ENCODE data around the gene XG.

XG gene

GRCh38 chrX:2823795-2824386 is 72.1 kb downstream of the XG start:
- Mint-ChIP-seq H3K4me1 (ENCODE audit: low read depth in 2 of 2) (peaks cover 5 to 6% of the 10 kb centered on the region in 2 donors), H3K36me3 (ENCODE audit: insufficient read depth) (no peaks in the 10 kb centered on the region), H3K27me3 (peaks cover 0 to 13% of the 10 kb centered on the region in 2 donors), H3K27ac (no peak overlapping the region), H3K9me3 (no peaks in the 10 kb centered on the region), H3K4me3 (no peak overlapping the region)
- DNase-seq (no peak), ATAC-seq (replicated peaks) (no peak)

GRCh38 chrX:2824886-2825285 is 73.0 kb downstream of the XG start:
- no peak overlapping the region for H3K27ac Mint-ChIP-seq
- H3K36me3 Mint-ChIP-seq (ENCODE audit: insufficient read depth): no peaks in the 10 kb centered on the region
- H3K9me3 Mint-ChIP-seq: no peaks in the 10 kb centered on the region
- no peak for DNase-seq
- no peak overlapping the region for H3K4me3 Mint-ChIP-seq
- ATAC-seq (replicated peaks): no peak
- H3K4me1 Mint-ChIP-seq (ENCODE audit: low read depth in 2 of 2): peaks cover 5 to 6% of the 10 kb centered on the region in 2 donors
- peaks cover 0 to 13% of the 10 kb centered on the region in 2 donors for H3K27me3 Mint-ChIP-seq

GRCh38 chrX:2828344-2828958 is 76.6 kb downstream of the XG start, which contains the start of gene GYG2:
TSS of gene GYG2 (plus strand) at chrX:2828930. CDS start at chrX:2830189, 1,259 bp downstream.
- Mint-ChIP-seq H3K27me3 (peaks cover 0 to 31% of the 10 kb centered on the region in 2 donors), H3K4me1 (ENCODE audit: low read depth in 2 of 2) (no peaks in the 10 kb centered on the region), H3K4me3 (no peak within 1 kb of the TSS), H3K9me3 (no peaks in the 10 kb centered on the region), H3K36me3 (ENCODE audit: insufficient read depth) (no peaks in the 10 kb centered on the region), H3K27ac (no peak within 1 kb of the TSS)
- no peak for DNase-seq
- ATAC-seq (replicated peaks): no peak

- Mint-ChIP-seq H3K36me3 (ENCODE audit: insufficient read depth) (no peaks in the 10 kb centered on the region), H3K4me1 (ENCODE audit: low read depth in 2 of 2) (no peaks in the 10 kb centered on the region), H3K27ac (no peak overlapping the region), H3K27me3 (peaks cover 0 to 33% of the 10 kb centered on the region in 2 donors), H3K9me3 (no peaks in the 10 kb centered on the region), H3K4me3 (no peak overlapping the region)
- DNase-seq: no peak
- no peak for ATAC-seq (replicated peaks)
Observed at GRCh38 chrX:2828959-2829411, 77.1 kb downstream of the XG start.

- no peaks in the 10 kb centered on the region for H3K9me3 Mint-ChIP-seq
- peaks cover 0 to 35% of the 10 kb centered on the region in 2 donors for H3K27me3 Mint-ChIP-seq
- DNase-seq (no peak), ATAC-seq (replicated peaks) (no peak)
- no peaks in the 10 kb centered on the region for H3K36me3 Mint-ChIP-seq (ENCODE audit: insufficient read depth)
- no peaks in the 10 kb centered on the region for H3K4me1 Mint-ChIP-seq (ENCODE audit: low read depth in 2 of 2)
- no peak overlapping the region for H3K4me3 Mint-ChIP-seq
- H3K27ac Mint-ChIP-seq: no peak overlapping the region
Observed at GRCh38 chrX:2829469-2830246, 77.8 kb downstream of the XG start.

GRCh38 chrX:2831471-2832228 is 79.8 kb downstream of the XG start:
- no peak overlapping the region for H3K4me3 Mint-ChIP-seq
- DNase-seq: no peak
- no peak overlapping the region for H3K27ac Mint-ChIP-seq
- peaks cover 11 to 47% of the 10 kb centered on the region in 2 donors for H3K27me3 Mint-ChIP-seq
- no peaks in the 10 kb centered on the region for H3K36me3 Mint-ChIP-seq (ENCODE audit: insufficient read depth)
- H3K4me1 Mint-ChIP-seq (ENCODE audit: low read depth in 2 of 2): no peaks in the 10 kb centered on the region
- H3K9me3 Mint-ChIP-seq: peaks cover 0 to 5% of the 10 kb centered on the region in 2 donors
- ATAC-seq (replicated peaks): no peak

- Mint-ChIP-seq H3K4me3 (no peak overlapping the region), H3K4me1 (ENCODE audit: low read depth in 2 of 2) (no peaks in the 10 kb centered on the region), H3K27me3 (peaks cover 19 to 28% of the 10 kb centered on the region in 2 donors)
Observed at GRCh38 chrX:2837961-2838360, 86.1 kb downstream of the XG start.

GRCh38 chrX:2840961-2841360 is 89.1 kb downstream of the XG start:
- no peak overlapping the region for H3K4me3 Mint-ChIP-seq
- no peaks in the 10 kb centered on the region for H3K4me1 Mint-ChIP-seq (ENCODE audit: low read depth in 2 of 2)
- H3K36me3 Mint-ChIP-seq (ENCODE audit: insufficient read depth): no peaks in the 10 kb centered on the region
- H3K27ac Mint-ChIP-seq: no peak overlapping the region
- peaks cover 0 to 8% of the 10 kb centered on the region in 2 donors for H3K9me3 Mint-ChIP-seq
- peaks cover 3 to 10% of the 10 kb centered on the region in 2 donors for H3K27me3 Mint-ChIP-seq
- DNase-seq (no peak), ATAC-seq (replicated peaks) (no peak)

More at GRCh38 chrX:2837961-2838360, 86.1 kb downstream of the XG start:
- DNase-seq (no peak), ATAC-seq (replicated peaks) (no peak)
- no peaks in the 10 kb centered on the region for H3K36me3 Mint-ChIP-seq (ENCODE audit: insufficient read depth)
- H3K27ac Mint-ChIP-seq: no peak overlapping the region
- peaks cover 0 to 12% of the 10 kb centered on the region in 2 donors for H3K9me3 Mint-ChIP-seq

- no peaks in the 10 kb centered on the region for H3K36me3 Mint-ChIP-seq (ENCODE audit: insufficient read depth)
- H3K27me3 Mint-ChIP-seq: peaks cover 0 to 9% of the 10 kb centered on the region in 2 donors
- DNase-seq: no peak
- no peak overlapping the region for H3K27ac Mint-ChIP-seq
- no peak for ATAC-seq (replicated peaks)
- peaks cover 0 to 7% of the 10 kb centered on the region in 2 donors for H3K9me3 Mint-ChIP-seq
- H3K4me1 Mint-ChIP-seq (ENCODE audit: low read depth in 2 of 2): no peaks in the 10 kb centered on the region
- H3K4me3 Mint-ChIP-seq: no peak overlapping the region
Observed at GRCh38 chrX:2841537-2841936, 89.7 kb downstream of the XG start.

- H3K4me1 Mint-ChIP-seq (ENCODE audit: low read depth in 2 of 2): no peaks in the 10 kb centered on the region
- H3K27me3 Mint-ChIP-seq: peaks cover 7 to 17% of the 10 kb centered on the region in 2 donors
- ATAC-seq (replicated peaks): no peak
- no peak for DNase-seq
- H3K27ac Mint-ChIP-seq: no peak overlapping the region
- no peaks in the 10 kb centered on the region for H3K9me3 Mint-ChIP-seq
- no peak overlapping the region for H3K4me3 Mint-ChIP-seq
- H3K36me3 Mint-ChIP-seq (ENCODE audit: insufficient read depth): no peaks in the 10 kb centered on the region
Observed at GRCh38 chrX:2846992-2847391, 95.2 kb downstream of the XG start.

GRCh38 chrX:2848871-2849301 is 97.0 kb downstream of the XG start:
- DNase-seq (no peak), ATAC-seq (replicated peaks) (no peak)
- Mint-ChIP-seq H3K27ac (no peak overlapping the region), H3K36me3 (ENCODE audit: insufficient read depth) (no peaks in the 10 kb centered on the region), H3K4me3 (no peak overlapping the region), H3K9me3 (no peaks in the 10 kb centered on the region), H3K27me3 (peaks cover 7 to 17% of the 10 kb centered on the region in 2 donors), H3K4me1 (ENCODE audit: low read depth in 2 of 2) (no peaks in the 10 kb centered on the region)

- DNase-seq (no peak), ATAC-seq (replicated peaks) (no peak)
- Mint-ChIP-seq H3K9me3 (no peaks in the 10 kb centered on the region), H3K36me3 (ENCODE audit: insufficient read depth) (no peaks in the 10 kb centered on the region), H3K4me3 (no peak overlapping the region), H3K27me3 (peaks cover 0 to 4% of the 10 kb centered on the region in 2 donors), H3K27ac (no peak overlapping the region), H3K4me1 (ENCODE audit: low read depth in 2 of 2) (no peaks in the 10 kb centered on the region)
Observed at GRCh38 chrX:2854918-2855317, 103.1 kb downstream of the XG start.

GRCh38 chrX:2855761-2856160 is 103.9 kb downstream of the XG start:
- Mint-ChIP-seq H3K9me3 (no peaks in the 10 kb centered on the region), H3K27ac (no peak overlapping the region), H3K4me3 (no peak overlapping the region), H3K27me3 (peaks cover 0 to 4% of the 10 kb centered on the region in 2 donors), H3K36me3 (ENCODE audit: insufficient read depth) (no peaks in the 10 kb centered on the region), H3K4me1 (ENCODE audit: low read depth in 2 of 2) (no peaks in the 10 kb centered on the region)
- DNase-seq (no peak), ATAC-seq (replicated peaks) (no peak)

All from effector memory CD8-positive, alpha-beta T cell (primary cell).